H1 (cell line): ENCODE data around the gene RAB2B. TPM values are rescaled to one million over a fixed set of nuclear protein-coding genes. Genes with fewer than 3 reads are reported as not detected.

Experiments
- CTCF ChIA-PET: fragments of 300-600 bp; sonication (Branson Sonifier 250); formaldehyde crosslinking; loops from one replicate; lab custom pipeline; 2021; ENCODE audit not compliant: partially characterized antibody; lab: Charles Lee
- POLR2A ChIA-PET: fragments of 300-600 bp; sonication (Branson Sonifier 250); formaldehyde crosslinking; loops from one replicate; lab custom pipeline; 2021; ENCODE audit warnings: inconsistent platforms; ENCODE audit not compliant: partially characterized antibody; lab: Charles Lee
- DNase-seq, 2 experiments: peaks; one replicate each; pipeline versions ENCODE4 v3.0.0 to v3.0.0-alpha.2; 2010 to 2022; ENCODE audit warnings: low spot score in 2 of 2, low read depth in 1 of 2, mixed read lengths in 1 of 2
- FAIRE-seq: peaks from 2 replicates; lab custom pipeline; 2011; peaks lifted over from hg19 to GRCh38; lab: Jason Lieb, UNC
- H2AFZ ChIP-seq: 2 replicates; pipeline ENCODE4 v1.8.1; 2012; ENCODE audit warnings: low read length, inconsistent platforms
- H2AK5ac ChIP-seq: 2 replicates; pipeline ENCODE4 v1.6.1; 2013; ENCODE audit warnings: low read depth, low read length
- H2BK120ac ChIP-seq: replicated peaks from 2 replicates; pipeline ENCODE3; 2013; ENCODE audit warnings: low read depth, low read length, inconsistent platforms
- H2BK12ac ChIP-seq: 2 replicates; pipeline ENCODE4 v1.6.1; 2013; ENCODE audit warnings: low read depth, low read length
- H2BK15ac ChIP-seq: 2 replicates; pipeline ENCODE4 v1.6.1; 2013; ENCODE audit warnings: low read length
- H2BK20ac ChIP-seq: 2 replicates; pipeline ENCODE4 v1.6.1; 2013; ENCODE audit warnings: low read length
- H2BK5ac ChIP-seq: 2 replicates; pipeline ENCODE4 v1.6.1; 2013; ENCODE audit warnings: low read depth, low read length
- H3K14ac ChIP-seq: 2 replicates; pipeline ENCODE4 v1.6.1; 2013; ENCODE audit warnings: inconsistent platforms; ENCODE audit not compliant: insufficient read length
- H3K18ac ChIP-seq: 2 replicates; pipeline ENCODE4 v1.6.1; 2013; ENCODE audit warnings: low read length; ENCODE audit errors: extremely low read depth
- H3K23ac ChIP-seq: 2 replicates; pipeline ENCODE4 v1.6.1; 2013; ENCODE audit warnings: inconsistent platforms; ENCODE audit not compliant: insufficient read length
- H3K23me2 ChIP-seq: 2 replicates; pipeline ENCODE4 v1.6.1; 2013; ENCODE audit warnings: low read depth, low read length
- H3K27ac ChIP-seq: 2 replicates; pipeline ENCODE4 v1.6.1; 2011; ENCODE audit warnings: low read depth, low read length, inconsistent platforms
- H3K27me3 ChIP-seq, 4 experiments: replicated peaks in 1 of 4; 1 replicate in 1 of 4; 2 replicates in 3 of 4; pipeline versions ENCODE4 v1.6.1 to v1.8.1; 2011 to 2013; ENCODE audit warnings: low read length in 3 of 4, mild to moderate bottlenecking in 3 of 4, inconsistent platforms in 2 of 4, mixed read lengths in 2 of 4, moderate library complexity in 1 of 4; ENCODE audit not compliant: control insufficient read depth in 3 of 4, insufficient read depth in 3 of 4; ENCODE audit errors: extremely low read depth in 1 of 4
- H3K36me3 ChIP-seq, 4 experiments: 2 replicates each; pipeline versions ENCODE4 v1.6.1 to v1.8.1; 2011 to 2013; ENCODE audit warnings: mild to moderate bottlenecking in 4 of 4, low read length in 3 of 4, moderate library complexity in 2 of 4, control low read depth in 1 of 4, inconsistent platforms in 1 of 4; ENCODE audit not compliant: insufficient read depth in 4 of 4, control insufficient read depth in 2 of 4
- H3K4ac ChIP-seq: replicated peaks from 2 replicates; pipeline ENCODE3; 2013; ENCODE audit warnings: low read length, low read depth, mixed read lengths, inconsistent platforms; ENCODE audit not compliant: insufficient read length
- H3K4me1 ChIP-seq, 4 experiments: replicated peaks in 1 of 4; 1 replicate in 1 of 4; 2 replicates in 3 of 4; pipeline versions ENCODE4 v1.6.1 to v1.8.1; 2011 to 2013; ENCODE audit warnings: low read length in 3 of 4, inconsistent platforms in 2 of 4, mixed read lengths in 1 of 4; ENCODE audit not compliant: insufficient read depth in 4 of 4, control insufficient read depth in 3 of 4
- H3K4me2 ChIP-seq, 2 experiments: 2 replicates each; pipeline versions ENCODE4 v1.6.1 to v1.8.1; 2011 to 2013; ENCODE audit warnings: low read depth in 2 of 2, low read length in 2 of 2, control low read depth in 1 of 2, inconsistent platforms in 1 of 2, mild to moderate bottlenecking in 1 of 2; ENCODE audit not compliant: insufficient read depth in 1 of 2
- H3K4me3 ChIP-seq, 4 experiments: fragments of 200-600, 300-600 bp in 1 of 4; sonication (generic), shearing (Covaris generic), sonication (Bioruptor Twin) in 1 of 4; 2 replicates each; pipeline versions ENCODE4 v1.5.1 to v1.8.1; 2011 to 2016; ENCODE audit warnings: low read length in 4 of 4, low read depth in 3 of 4, control low read depth in 2 of 4, inconsistent platforms in 2 of 4, mild to moderate bottlenecking in 2 of 4, mixed read lengths in 1 of 4, moderate library complexity in 1 of 4; ENCODE audit not compliant: insufficient read depth in 2 of 4; ENCODE audit errors: extremely low read depth in 1 of 4
- H3K56ac ChIP-seq: replicated peaks from 2 replicates; pipeline ENCODE3; 2013; ENCODE audit warnings: low read depth, mild to moderate bottlenecking, mixed read lengths, low read length, inconsistent platforms; ENCODE audit not compliant: insufficient read length
- H3K79me1 ChIP-seq: 2 replicates; pipeline ENCODE4 v1.6.1; 2013; ENCODE audit warnings: low read depth, low read length, control low read depth
- H3K79me2 ChIP-seq, 2 experiments: 2 replicates each; pipeline versions ENCODE4 v1.6.1 to v1.8.1; 2012 to 2013; ENCODE audit warnings: low read length in 2 of 2, mild to moderate bottlenecking in 2 of 2, inconsistent platforms in 1 of 2; ENCODE audit not compliant: insufficient read depth in 2 of 2, control insufficient read depth in 1 of 2
- H3K9ac ChIP-seq, 4 experiments: replicated peaks in 1 of 4; 1 replicate in 1 of 4; 2 replicates in 3 of 4; pipeline versions ENCODE4 v1.6.1 to v1.8.1; 2011 to 2013; ENCODE audit warnings: low read depth in 3 of 4, low read length in 3 of 4, control low read depth in 2 of 4, mild to moderate bottlenecking in 2 of 4, moderate library complexity in 2 of 4, inconsistent platforms in 1 of 4; ENCODE audit errors: extremely low read depth in 1 of 4
- H3K9me3 ChIP-seq, 2 experiments: 2 replicates each; pipeline versions ENCODE4 v1.6.1 to v1.8.1; 2012 to 2013; ENCODE audit warnings: mild to moderate bottlenecking in 2 of 2, moderate library complexity in 2 of 2, control low read depth in 1 of 2, inconsistent platforms in 1 of 2, low read depth in 1 of 2, low read length in 1 of 2, mixed read lengths in 1 of 2; ENCODE audit not compliant: insufficient read depth in 2 of 2
- H4K20me1 ChIP-seq, 2 experiments: replicated peaks in 1 of 2; 2 replicates each; pipeline versions ENCODE3 to v1.8.1; 2011 to 2013; ENCODE audit warnings: inconsistent platforms in 2 of 2, low read length in 2 of 2, mild to moderate bottlenecking in 1 of 2; ENCODE audit not compliant: insufficient read depth in 2 of 2, control insufficient read depth in 1 of 2
- H4K5ac ChIP-seq: 2 replicates; pipeline ENCODE4 v1.6.1; 2013; ENCODE audit warnings: low read length, low read depth, mixed read lengths, inconsistent platforms; ENCODE audit not compliant: insufficient read length
- H4K8ac ChIP-seq: 2 replicates; pipeline ENCODE4 v1.8.0; 2013; ENCODE audit warnings: mild to moderate bottlenecking, moderate library complexity, low read length, inconsistent platforms; ENCODE audit not compliant: insufficient read depth; ENCODE audit errors: extremely low read depth
- H4K91ac ChIP-seq: replicated peaks from 2 replicates; pipeline ENCODE3; 2013; ENCODE audit warnings: low read length, mixed read lengths, inconsistent platforms; ENCODE audit not compliant: insufficient read length
- JUN ChIP-seq: IDR thresholded peaks from 2 replicates; pipeline ENCODE4 v1.6.1; 2011; ENCODE audit warnings: low read depth, mild to moderate bottlenecking, improper control_type of control experiment, low read length
- JUND ChIP-seq: IDR thresholded peaks from 2 replicates; pipeline ENCODE4 v1.6.1; 2011; ENCODE audit warnings: mild to moderate bottlenecking, improper control_type of control experiment, low read length
- KDM1A ChIP-seq: fragments of 200-600, 300-600 bp; sonication (generic); IDR thresholded peaks from 2 replicates; pipeline ENCODE4 v1.7.1; 2016; ENCODE audit warnings: mild to moderate bottlenecking, low read length, borderline replicate concordance
- RBBP5 ChIP-seq: IDR thresholded peaks from 2 replicates; pipeline ENCODE4 v1.7.1; 2012; ENCODE audit warnings: low read depth, mild to moderate bottlenecking, inconsistent platforms, low read length, moderate library complexity, borderline replicate concordance
- USF2 ChIP-seq: IDR thresholded peaks from 2 replicates; pipeline ENCODE4 v1.6.1; 2011; ENCODE audit warnings: low read length, improper control_type of control experiment
- WGBS, 2 experiments: shearing (Covaris generic) in 1 of 2; methylation state at CpG; one replicate each; pipeline versions ENCODE4 v1.1.6 to v1.1.7; 2013 to 2015; ENCODE audit warnings: low lambda C conversion rate in 2 of 2, mixed read lengths in 2 of 2, inconsistent platforms in 1 of 2, low coverage in 1 of 2, missing lambda C conversion rate in 1 of 2; ENCODE audit not compliant: insufficient replicate concordance in 2 of 2, insufficient coverage in 1 of 2, insufficient read length in 1 of 2; ENCODE audit errors: extremely low coverage in 1 of 2, missing lambda C conversion rate in 1 of 2; 5-methylcytosine and 5-hydroxymethylcytosine counted together
- polyA plus RNA-seq, 7 experiments: library from polyadenylated mRNA; depleted of rRNA in 3 of 7; stranded (reverse) in 5 of 7; unstranded in 2 of 7; fragments of >200 nt in 5 of 7; fragments of 200-250 nt in 2 of 7; gene quantifications; 1 replicate in 5 of 7; 2 replicates in 1 of 7; 4 replicates in 1 of 7; pipeline versions ENCODE4 v1.2.1 to v1.2.3, GENCODE V29; 2011 to 2013; ENCODE audit warnings: missing spikeins in 2 of 7, mixed read lengths in 2 of 7
- total RNA-seq: library from RNA; stranded (reverse); fragmentation: NEBNext Ultra II Directional; extraction: Animal tissue kit (Norgen Biotek cat#: 25700); gene quantifications from 2 replicates; pipeline ENCODE4 v1.2.1, GENCODE V29; 2021

RAB2B gene
- total and polyA plus RNA-seq, 2 of the 8 experiments (the other 6 are each of a cell fraction or from before 2014, with no cell fraction given), result 23.4 to 26.1 TPM

GRCh38 chr14:21521501-21521900 lies 44.7 kb upstream of the RAB2B start:
- H4K8ac ChIP-seq, result no peak overlapping the region
- peaks cover 0 to 45% (median 27%) of the 10 kb centered on the region in 4 experiments; a peak in 6 of 7 replicates for H3K4me1 ChIP-seq
- H3K79me1 ChIP-seq, result peaks cover 19% of the 10 kb centered on the region
- H3K14ac ChIP-seq, result no peak overlapping the region
- no peak for DNase-seq
- H2BK12ac ChIP-seq, result no peak overlapping the region
- no peak overlapping the region for H3K9ac ChIP-seq
- no peak overlapping the region for H2AFZ ChIP-seq
- no peak overlapping the region for H2AK5ac ChIP-seq
- peaks cover 10 to 50% of the 10 kb centered on the region in 2 experiments for H3K79me2 ChIP-seq
- 96% methylated on average over 2 of the region's 2 CpGs; no CpG with 5 or more reads in 1 of the 2 experiments for WGBS, 2 experiments
- peak overlapping the region in 1 of 4 experiments; percentile 21; a peak in 2 of 8 replicates for H3K4me3 ChIP-seq
- no peak overlapping the region for H3K27ac ChIP-seq
- peak overlapping the region in 1 of 2 experiments; percentile 81; a peak in 2 of 4 replicates for H3K4me2 ChIP-seq
- no peak overlapping the region for H4K5ac ChIP-seq
- H4K20me1 ChIP-seq, result peaks cover 3 to 30% of the 10 kb centered on the region in 2 experiments
- no peak for FAIRE-seq
- no peak overlapping the region for H2BK15ac ChIP-seq
- H3K18ac ChIP-seq, result no peak overlapping the region
- no peaks in the 10 kb centered on the region for H3K9me3 ChIP-seq
- no peak overlapping the region for H4K91ac ChIP-seq
- ChIA-PET POLR2A (interaction anchor here (0.8 to 32.5 kb wide), 6 partner anchors 3 to 44 kb away, joined by 3 to 769 read pairs (median 9); partner anchors contain the start of genes METTL3, RAB2B, SALL2 and TOX4), CTCF (interaction anchor here (1.9 to 3.0 kb wide), 2 partner anchors 23 to 35 kb away, joined by 7 to 22 read pairs; no protein-coding TSS in a partner anchor)
- peaks cover 9% of the 10 kb centered on the region for H3K23me2 ChIP-seq
- TF ChIP-seq RBBP5 (no peak), USF2 (no peak), KDM1A (no peak), JUN (no peak), JUND (no peak)
- no peak overlapping the region for H2BK5ac ChIP-seq
- no peak overlapping the region for H3K4ac ChIP-seq
- no peak overlapping the region for H2BK20ac ChIP-seq
- H3K36me3 ChIP-seq, result peaks cover 24 to 62% (median 37%) of the 10 kb centered on the region in 4 experiments
- H2BK120ac ChIP-seq, result no peak overlapping the region
- H3K27me3 ChIP-seq, result no peaks in the 10 kb centered on the region
- no peak overlapping the region for H3K23ac ChIP-seq
- no peak overlapping the region for H3K56ac ChIP-seq
